Measurements from ENCODE around the gene TRAF3.
"Not testable (repeated sequence)": the region's sequence is repeated elsewhere in the genome, so short reads cannot be mapped to it uniquely, and the experiment has no call there.

TRAF3 gene

GRCh38 chr14:102761206-102761605, 16.0 kb upstream of the TRAF3 start:
- no peak for TF ChIP-seq CTCF (IDR thresholded peaks at IDR 0.05; ENCODE audit: insufficient read depth, low read depth, low read length, missing control alignments)
- H3K4me3 ChIP-seq (ENCODE audit: low read depth, low read length): no peak overlapping the region

GRCh38 chr14:102764220-102764671, 13.0 kb upstream of the TRAF3 start:
- peak; percentile 95 for DNase-seq (ENCODE audit: low read depth)
- TF ChIP-seq CTCF (IDR thresholded peaks at IDR 0.05; ENCODE audit: insufficient read depth, low read depth, low read length, missing control alignments): no peak
- H3K4me3 ChIP-seq (ENCODE audit: low read depth, low read length): no peak overlapping the region

More at GRCh38 chr14:102761206-102761605, 16.0 kb upstream of the TRAF3 start:
- no peak for DNase-seq (ENCODE audit: low read depth)

- not testable (repeated sequence) for H3K4me3 ChIP-seq (ENCODE audit: low read depth, low read length); DNase-seq (ENCODE audit: low read depth)
Observed at GRCh38 chr14:102765770-102766169, 11.5 kb upstream of the TRAF3 start.

- DNase-seq (ENCODE audit: low read depth): peak; percentile 94
- no peak for TF ChIP-seq CTCF (IDR thresholded peaks at IDR 0.05; ENCODE audit: insufficient read depth, low read depth, low read length, missing control alignments)
- H3K4me3 ChIP-seq (ENCODE audit: low read depth, low read length): no peak overlapping the region
Observed at GRCh38 chr14:102768223-102769048, 8.8 kb upstream of the TRAF3 start.

GRCh38 chr14:102769049-102769327, 8.3 kb upstream of the TRAF3 start:
- TF ChIP-seq CTCF (IDR thresholded peaks at IDR 0.05; ENCODE audit: insufficient read depth, low read depth, low read length, missing control alignments): no peak
- DNase-seq (ENCODE audit: low read depth): no peak
- H3K4me3 ChIP-seq (ENCODE audit: low read depth, low read length): no peak overlapping the region

GRCh38 chr14:102770147-102771123, 6.8 kb upstream of the TRAF3 start:
- DNase-seq (ENCODE audit: low read depth): no peak
- no peak overlapping the region for H3K4me3 ChIP-seq (ENCODE audit: low read depth, low read length)
- no peak for TF ChIP-seq CTCF (IDR thresholded peaks at IDR 0.05; ENCODE audit: insufficient read depth, low read depth, low read length, missing control alignments)

- H3K4me3 ChIP-seq (ENCODE audit: low read depth, low read length): no peak overlapping the region
- TF ChIP-seq CTCF (IDR thresholded peaks at IDR 0.05; ENCODE audit: insufficient read depth, low read depth, low read length, missing control alignments): no peak
Observed at GRCh38 chr14:102771144-102771543, 6.1 kb upstream of the TRAF3 start.

More at GRCh38 chr14:102771144-102771543, 6.1 kb upstream of the TRAF3 start:
- no peak for DNase-seq (ENCODE audit: low read depth)
